Activated naive CD4-positive, alpha-beta T cell treated with anti-CD3 and anti-CD28 coated beads, Interleukin-2, amount 50 U/mL, for 72 hours (primary cell): ENCODE data around the gene PAX3. TPM values are rescaled to one million over a fixed set of nuclear protein-coding genes. Genes with fewer than 3 reads are reported as not detected.

Source experiments
- ATAC-seq, 2 donors: fragments of 150-1000 bp; cut with Tn5 transposase; 2 replicates each; pipeline ENCODE4 v1.10.0; 2021; ENCODE audit warnings: mild to moderate bottlenecking in 2 of 2, moderate library complexity in 2 of 2
- DNase-seq, 2 donors: peaks; one replicate each; pipeline ENCODE4 v3.0.0; 2021 to 2022; ENCODE audit warnings: low spot score in 2 of 2
- H3K27ac Mint-ChIP-seq, 2 donors: one replicate each; pipeline ENCODE4 v1.8.0; 2022; ENCODE audit warnings: mild to moderate bottlenecking in 2 of 2, mixed read lengths in 2 of 2
- H3K36me3 Mint-ChIP-seq, 2 donors: one replicate each; pipeline ENCODE4 v1.8.0; 2022; ENCODE audit warnings: mixed read lengths in 2 of 2
- H3K9me3 Mint-ChIP-seq, 2 donors: one replicate each; pipeline ENCODE4 v1.8.0; 2022; ENCODE audit warnings: mixed read lengths in 2 of 2
- total RNA-seq, 2 donors: library from RNA; stranded (reverse); gene quantifications; one replicate each; pipeline ENCODE4 v1.2.3, GENCODE V29; 2022

The PAX3 gene
- total RNA-seq, 2 donors from 2014 or later, result not detected

- peaks cover 5 to 14% of the 10 kb centered on the region in 2 donors for H3K9me3 Mint-ChIP-seq
- no peak for DNase-seq
- H3K27ac Mint-ChIP-seq, result peak overlapping the region in 1 of 2 donors; percentile 90
- no peak for ATAC-seq
- peaks cover 47 to 48% of the 10 kb centered on the region in 2 donors for H3K36me3 Mint-ChIP-seq
These were observed 4.4 kb upstream of the PAX3 start for GRCh38 chr2:222303045-222303827.

- Mint-ChIP-seq H3K27ac (peak overlapping the region in 1 of 2 donors; percentile 72), H3K36me3 (peaks cover 42 to 47% of the 10 kb centered on the region in 2 donors), H3K9me3 (peaks cover 5 to 14% of the 10 kb centered on the region in 2 donors)
- no peak for DNase-seq
- ATAC-seq, result no peak
These were observed 3.6 kb upstream of the PAX3 start for GRCh38 chr2:222302178-222303018.

GRCh38 chr2:222301796-222302118 lies 3.0 kb upstream of the PAX3 start:
- Mint-ChIP-seq H3K27ac (peak overlapping the region in 1 of 2 donors; percentile 36), H3K36me3 (peaks cover 42% of the 10 kb centered on the region in 2 donors), H3K9me3 (peaks cover 5 to 14% of the 10 kb centered on the region in 2 donors)
- ATAC-seq, result no peak
- DNase-seq, result no peak

- H3K27ac Mint-ChIP-seq, result no peak overlapping the region
- ATAC-seq, result no peak
These were observed 2.4 kb upstream of the PAX3 start for GRCh38 chr2:222301053-222301795.

GRCh38 chr2:222300726-222301052 lies 1.9 kb upstream of the PAX3 start:
- ATAC-seq (no peak), DNase-seq (no peak)
- Mint-ChIP-seq H3K27ac (peak overlapping the region in 1 of 2 donors; percentile 22), H3K9me3 (peaks cover 5 to 14% of the 10 kb centered on the region in 2 donors), H3K36me3 (peaks cover 42 to 49% of the 10 kb centered on the region in 2 donors)

More at GRCh38 chr2:222301053-222301795, 2.4 kb upstream of the PAX3 start:
- H3K36me3 Mint-ChIP-seq, result peaks cover 42 to 47% of the 10 kb centered on the region in 2 donors
- H3K9me3 Mint-ChIP-seq, result peaks cover 5 to 14% of the 10 kb centered on the region in 2 donors
- no peak for DNase-seq

- no peak for ATAC-seq
- peaks cover 45 to 55% of the 10 kb centered on the region in 2 donors for H3K36me3 Mint-ChIP-seq
- H3K27ac Mint-ChIP-seq, result peak overlapping the region in 1 of 2 donors; percentile 22
- H3K9me3 Mint-ChIP-seq, result peaks cover 5 to 14% of the 10 kb centered on the region in 2 donors
- no peak for DNase-seq
These were observed 1.3 kb upstream of the PAX3 start for GRCh38 chr2:222299906-222300725.

GRCh38 chr2:222298001-222298310 lies 842 bp downstream of the PAX3 start:
- DNase-seq (no peak), ATAC-seq (no peak)
- Mint-ChIP-seq H3K36me3 (peaks cover 30 to 54% of the 10 kb centered on the region in 2 donors), H3K27ac (peak overlapping the region in 1 of 2 donors; percentile 82), H3K9me3 (peaks cover 5 to 10% of the 10 kb centered on the region in 2 donors)

GRCh38 chr2:222297600-222297935 lies 1.2 kb downstream of the PAX3 start:
- DNase-seq, result no peak
- H3K9me3 Mint-ChIP-seq, result peaks cover 5 to 10% of the 10 kb centered on the region in 2 donors
- H3K36me3 Mint-ChIP-seq, result peaks cover 27 to 51% of the 10 kb centered on the region in 2 donors
- ATAC-seq, result no peak
- no peak overlapping the region for H3K27ac Mint-ChIP-seq

- Mint-ChIP-seq H3K36me3 (peaks cover 21 to 50% of the 10 kb centered on the region in 2 donors), H3K27ac (no peak overlapping the region), H3K9me3 (peaks cover 5 to 6% of the 10 kb centered on the region in 2 donors)
- ATAC-seq, result no peak
- DNase-seq, result no peak
These were observed 1.7 kb downstream of the PAX3 start for GRCh38 chr2:222296911-222297599.

GRCh38 chr2:222296311-222296741 lies 2.5 kb downstream of the PAX3 start:
- H3K9me3 Mint-ChIP-seq, result peaks cover 5 to 6% of the 10 kb centered on the region in 2 donors
- H3K27ac Mint-ChIP-seq, result peak overlapping the region in 1 of 2 donors; percentile 62
- DNase-seq, result no peak
- ATAC-seq, result no peak
- peaks cover 20 to 49% of the 10 kb centered on the region in 2 donors for H3K36me3 Mint-ChIP-seq

- Mint-ChIP-seq H3K9me3 (peaks cover 6 to 7% of the 10 kb centered on the region in 2 donors), H3K36me3 (peaks cover 20 to 51% of the 10 kb centered on the region in 2 donors), H3K27ac (peak overlapping the region in 1 of 2 donors; percentile 90)
- DNase-seq (no peak), ATAC-seq (no peak)
These were observed 3.3 kb downstream of the PAX3 start for GRCh38 chr2:222295368-222296062.

- Mint-ChIP-seq H3K27ac (peak overlapping the region in 1 of 2 donors; percentile 90), H3K36me3 (peaks cover 24 to 56% of the 10 kb centered on the region in 2 donors), H3K9me3 (peaks cover 6 to 12% of the 10 kb centered on the region in 2 donors)
- DNase-seq (no peak), ATAC-seq (no peak)
These were observed 3.8 kb downstream of the PAX3 start for GRCh38 chr2:222294996-222295367.

- peaks cover under 1 to 8% of the 10 kb centered on the region in 2 donors for H3K9me3 Mint-ChIP-seq
- DNase-seq, result no peak
- no peak overlapping the region for H3K27ac Mint-ChIP-seq
- peaks cover 18 to 55% of the 10 kb centered on the region in 2 donors for H3K36me3 Mint-ChIP-seq
- no peak for ATAC-seq
These were observed 4.9 kb downstream of the PAX3 start for GRCh38 chr2:222293660-222294630.
